HEK293 (cell line): ENCODE results near the gene LLGL2.

ENCODE experiments used
- CTCF ChIP-seq: fragments of 450-650 bp; formaldehyde crosslinking; IDR thresholded peaks from 2 replicates; pipeline ENCODE4 v1.5.1; 2016; ENCODE audit warnings: missing biosample characterization, missing genetic modification characterization
- YY1 ChIP-seq: fragments of 450-650 bp; formaldehyde crosslinking; IDR thresholded peaks from 2 replicates; pipeline ENCODE4 v1.5.1; 2018; ENCODE audit warnings: missing biosample characterization, missing genetic modification characterization
- ZBTB20 ChIP-seq: fragments of 450-650 bp; formaldehyde crosslinking; IDR thresholded peaks from 2 replicates; pipeline ENCODE4 v1.5.1; 2016; ENCODE audit warnings: missing biosample characterization, missing genetic modification characterization
- ZBTB44 ChIP-seq: fragments of 450-650 bp; IDR thresholded peaks from 2 replicates; pipeline ENCODE4 v1.5.1; 2018; ENCODE audit warnings: missing biosample characterization, mild to moderate bottlenecking, missing genetic modification characterization
- ZBTB7A ChIP-seq: fragments of 450-650 bp; formaldehyde crosslinking; IDR thresholded peaks from 2 replicates; pipeline ENCODE4 v1.5.1; 2016; ENCODE audit warnings: low read depth, missing biosample characterization, missing genetic modification characterization
- ZBTB8A ChIP-seq: fragments of 450-650 bp; formaldehyde crosslinking; IDR thresholded peaks from 2 replicates; pipeline ENCODE4 v1.5.1; 2016; ENCODE audit warnings: missing biosample characterization, missing genetic modification characterization
- ZFP41 ChIP-seq: fragments of 450-650 bp; formaldehyde crosslinking; IDR thresholded peaks from 2 replicates; pipeline ENCODE4 v1.5.1; 2016; ENCODE audit warnings: missing biosample characterization, missing genetic modification characterization, borderline replicate concordance
- ZNF335 ChIP-seq: fragments of 450-650 bp; formaldehyde crosslinking; conservative IDR thresholded peaks from 2 replicates; pipeline ENCODE4 v1.5.1; 2016; ENCODE audit warnings: missing biosample characterization, missing genetic modification characterization
- ZNF692 ChIP-seq: fragments of 450-650 bp; formaldehyde crosslinking; IDR thresholded peaks from 2 replicates; pipeline ENCODE4 v1.5.1; 2016; ENCODE audit warnings: missing biosample characterization, missing genetic modification characterization
- ZNF777 ChIP-seq: fragments of 450-650 bp; formaldehyde crosslinking; IDR thresholded peaks from 2 replicates; pipeline ENCODE4 v1.5.1; 2017; ENCODE audit warnings: missing biosample characterization, missing genetic modification characterization, borderline replicate concordance
- ZNF830 ChIP-seq: fragments of 450-650 bp; IDR thresholded peaks from 2 replicates; pipeline ENCODE4 v1.5.0; 2018; ENCODE audit warnings: missing biosample characterization, missing genetic modification characterization, low read depth, mild to moderate bottlenecking, moderate library complexity

- TF ChIP-seq ZNF692 (tag by site-specific recombination) (no peak), ZNF777 (tag by site-specific recombination) (no peak), ZFP41 (no peak), ZBTB44 (tag by site-specific recombination) (no peak), CTCF (tag by site-specific recombination) (no peak), YY1 (tag by site-specific recombination) (no peak), ZNF335 (no peak), ZBTB7A (tag by site-specific recombination) (no peak), ZBTB20 (no peak), ZBTB8A (tag by site-specific recombination) (no peak), ZNF830 (no peak)
Observed at GRCh38 chr17:75559958-75560533, 34.5 kb downstream of the LLGL2 start.
